Peyer's patch (tissue), 4 donors: ENCODE results near the gene DNAJC5G. TPM values are rescaled to one million over a fixed set of nuclear protein-coding genes. Genes with fewer than 3 reads are reported as not detected.
A peak's percentile ranks its signal among the peaks of the same experiment; 100 is the strongest.

Experiments
- DNase-seq, 3 donors: peaks; one replicate each; pipeline ENCODE4 v3.0.0-alpha.2; 2017 to 2019
- H3K27ac ChIP-seq, 4 donors: fragments of 200-600 bp; sonication (generic); one replicate each; pipeline ENCODE4 v1.5.1; 2016 to 2019
- H3K27me3 ChIP-seq, 2 donors: fragments of 200-600 bp; sonication (generic); one replicate each; pipeline ENCODE4 v1.5.1; 2019
- H3K36me3 ChIP-seq, 3 donors: fragments of 200-600 bp; sonication (generic); one replicate each; pipeline ENCODE4 v1.5.1; 2016 to 2019
- H3K4me1 ChIP-seq, 4 donors: fragments of 200-600 bp; sonication (generic); one replicate each; pipeline ENCODE4 v1.5.1; 2016 to 2019
- H3K4me3 ChIP-seq, 4 donors: fragments of 200-600 bp; sonication (generic); 1 replicate in 3 of 4; 2 replicates in 1 of 4; pipeline ENCODE4 v1.5.1; 2016 to 2019; ENCODE audit warnings: mild to moderate bottlenecking in 1 of 4
- H3K9me3 ChIP-seq, 4 donors: fragments of 200-600 bp; sonication (generic); one replicate each; pipeline ENCODE4 v1.5.1; 2016 to 2019; ENCODE audit warnings: mild to moderate bottlenecking in 1 of 4
- POLR2A ChIP-seq, 2 donors: fragments of 450-650 bp; IDR thresholded peaks; one replicate each; pipeline ENCODE4 v1.5.1; 2017; ENCODE audit warnings: antibody characterized with exemption in 2 of 2, mild to moderate bottlenecking in 2 of 2, moderate library complexity in 2 of 2
- total RNA-seq, 4 donors: library from RNA; depleted of rRNA; stranded (reverse); fragments of >200 nt; gene quantifications; one replicate each; pipeline ENCODE4 v1.1.0, GENCODE V29; 2016
- TF ChIP-seq, protein P1 (sequence below), 6 experiments: fragments of 450-650 bp in 4 of 6; fragments of 200-600 bp in 2 of 6; sonication (generic) in 1 of 6; IDR thresholded peaks; one replicate each; pipeline ENCODE4 v1.5.1; 2017 to 2019; ENCODE audit warnings: antibody characterized with exemption in 6 of 6, mild to moderate bottlenecking in 3 of 6, moderate library complexity in 1 of 6

The DNAJC5G gene
- total RNA-seq, 4 donors from 2014 or later = 4.3 TPM; not detected in 3

DNA sequence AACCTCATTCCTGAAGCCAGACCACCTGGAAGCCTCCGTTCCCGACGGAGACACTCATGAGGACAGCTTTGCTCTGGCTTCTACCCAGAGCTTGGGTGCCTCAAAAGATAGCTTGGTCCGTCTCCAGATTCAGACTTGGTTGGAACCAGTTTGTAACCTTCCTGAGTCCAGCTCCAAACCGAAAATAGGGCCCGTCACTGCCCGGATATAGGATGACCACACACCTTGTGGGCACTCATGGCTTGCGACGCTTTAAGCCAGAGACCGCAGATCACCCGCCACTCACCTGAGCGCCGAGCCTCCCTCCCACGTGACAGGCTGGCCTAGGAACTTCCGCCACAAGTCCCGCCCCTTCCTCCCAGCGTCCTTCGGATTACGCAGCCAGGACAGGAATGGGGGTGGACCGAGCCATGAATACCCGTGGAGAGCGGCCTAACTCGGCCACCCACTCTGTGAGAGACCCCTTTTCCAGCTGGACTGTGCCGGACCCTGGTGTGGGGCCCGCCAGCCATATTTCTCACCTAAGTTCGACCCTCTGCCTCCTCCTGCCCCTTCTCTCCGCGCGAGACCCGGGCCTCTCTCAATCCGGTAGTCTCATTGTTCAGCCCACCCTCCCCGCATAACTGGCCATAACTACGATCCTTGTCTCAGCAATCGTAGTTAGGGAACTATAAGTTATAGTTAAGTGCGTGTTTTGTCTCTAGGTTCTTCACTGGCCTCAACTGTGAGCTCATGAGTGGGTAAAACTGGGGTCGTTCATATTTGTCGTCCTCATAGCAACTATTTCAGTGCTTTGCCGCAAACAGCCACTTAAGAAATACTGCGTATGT is 47.7 kb downstream of the DNAJC5G start, which contains the start of gene MPV17:
MPV17 (minus strand) TSS at position 332 of the 830 bp plus-strand sequence. CDS start 580 bp downstream, outside the sequence.
- peak within 1 kb of the TSS; percentile 86 to 94 (median 90) for H3K27ac ChIP-seq
- H3K9me3 ChIP-seq = no peaks in the 10 kb centered on the region
- peak within 1 kb of the TSS; percentile 65 to 95 (median 78) for H3K4me3 ChIP-seq
- peak; percentile 92 to 96 (median 94) for DNase-seq
- H3K36me3 ChIP-seq = peaks cover 0 to 21% (median 0%) of the 10 kb centered on the region in 3 donors
- peaks cover 0 to 21% (median 6%) of the 10 kb centered on the region in 4 donors for H3K4me1 ChIP-seq
- TF ChIP-seq, protein P1, sequence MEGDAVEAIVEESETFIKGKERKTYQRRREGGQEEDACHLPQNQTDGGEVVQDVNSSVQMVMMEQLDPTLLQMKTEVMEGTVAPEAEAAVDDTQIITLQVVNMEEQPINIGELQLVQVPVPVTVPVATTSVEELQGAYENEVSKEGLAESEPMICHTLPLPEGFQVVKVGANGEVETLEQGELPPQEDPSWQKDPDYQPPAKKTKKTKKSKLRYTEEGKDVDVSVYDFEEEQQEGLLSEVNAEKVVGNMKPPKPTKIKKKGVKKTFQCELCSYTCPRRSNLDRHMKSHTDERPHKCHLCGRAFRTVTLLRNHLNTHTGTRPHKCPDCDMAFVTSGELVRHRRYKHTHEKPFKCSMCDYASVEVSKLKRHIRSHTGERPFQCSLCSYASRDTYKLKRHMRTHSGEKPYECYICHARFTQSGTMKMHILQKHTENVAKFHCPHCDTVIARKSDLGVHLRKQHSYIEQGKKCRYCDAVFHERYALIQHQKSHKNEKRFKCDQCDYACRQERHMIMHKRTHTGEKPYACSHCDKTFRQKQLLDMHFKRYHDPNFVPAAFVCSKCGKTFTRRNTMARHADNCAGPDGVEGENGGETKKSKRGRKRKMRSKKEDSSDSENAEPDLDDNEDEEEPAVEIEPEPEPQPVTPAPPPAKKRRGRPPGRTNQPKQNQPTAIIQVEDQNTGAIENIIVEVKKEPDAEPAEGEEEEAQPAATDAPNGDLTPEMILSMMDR (IDR thresholded peaks at IDR 0.05) = no peak
- peak; percentile 53 to 83 for TF ChIP-seq POLR2A (IDR thresholded peaks at IDR 0.05)
- no peaks in the 10 kb centered on the region for H3K27me3 ChIP-seq

DNA sequence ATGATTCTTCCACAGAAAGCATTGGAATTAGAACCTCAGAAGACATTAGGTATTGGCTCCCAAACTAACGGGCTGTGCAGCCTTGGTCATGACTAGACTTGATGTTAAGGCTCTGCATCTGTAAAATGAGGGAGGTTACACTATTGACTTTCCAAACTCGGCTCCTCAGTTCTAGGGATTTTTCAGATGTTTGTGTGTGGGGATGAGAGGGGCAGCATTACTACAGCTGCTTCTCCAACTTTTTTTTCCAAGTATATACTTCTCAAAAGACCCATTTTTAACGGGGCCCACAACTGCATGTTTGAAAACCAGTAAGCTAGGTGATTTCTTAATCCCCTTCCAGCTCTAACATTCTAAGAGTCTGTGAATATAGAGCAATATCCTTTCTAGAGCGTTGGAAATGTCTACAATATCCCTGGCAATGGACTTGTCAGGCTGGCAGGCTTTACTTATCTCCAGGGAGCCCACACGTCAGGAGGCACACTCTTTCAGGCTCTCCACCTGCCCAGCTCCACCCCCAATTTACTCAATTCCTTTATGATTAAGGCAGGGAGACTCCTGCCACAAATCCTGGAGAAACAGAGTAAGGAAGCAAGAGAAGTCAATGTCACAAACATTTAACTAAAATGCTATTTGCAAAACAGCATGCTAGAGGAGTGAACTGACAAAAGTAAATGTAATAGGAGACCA is 48.5 kb downstream of the DNAJC5G start:
- no peak for DNase-seq
- Histone ChIP-seq H3K4me3 (peak overlapping the region; percentile 65 to 95 (median 78)), H3K9me3 (no peaks in the 10 kb centered on the region), H3K27ac (peak overlapping the region; percentile 86 to 94 (median 90)), H3K27me3 (no peaks in the 10 kb centered on the region), H3K36me3 (peaks cover 0 to 29% (median 0%) of the 10 kb centered on the region in 3 donors), H3K4me1 (peaks cover 0 to 21% (median 6%) of the 10 kb centered on the region in 4 donors)
- TF ChIP-seq, protein P1 (IDR thresholded peaks at IDR 0.05) = no peak
- TF ChIP-seq POLR2A (IDR thresholded peaks at IDR 0.05) = no peak

DNA sequence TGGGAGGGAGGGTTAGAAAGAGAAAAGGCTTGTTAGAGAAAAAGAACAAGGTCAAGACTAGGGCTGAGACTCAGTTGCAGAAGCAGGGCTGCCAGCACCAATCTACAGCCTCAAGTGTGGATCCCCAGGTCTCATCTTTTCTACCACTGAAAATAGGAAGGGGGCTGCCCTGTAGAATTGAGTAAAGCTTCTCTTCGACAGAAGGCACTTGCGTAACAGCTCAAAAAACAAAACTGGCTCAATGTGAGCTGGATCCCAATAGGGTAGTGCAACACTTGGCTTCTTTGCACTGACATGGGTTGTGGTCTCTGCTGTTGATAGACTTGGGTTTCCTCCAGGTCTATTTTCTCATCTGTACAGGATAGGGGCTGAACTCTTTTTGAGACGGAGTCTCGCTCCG is 49.5 kb downstream of the DNAJC5G start:
- Histone ChIP-seq H3K4me1 (peaks cover 0 to 21% (median 6%) of the 10 kb centered on the region in 4 donors), H3K9me3 (no peaks in the 10 kb centered on the region), H3K27me3 (no peaks in the 10 kb centered on the region), H3K36me3 (peaks cover 0 to 38% (median 0%) of the 10 kb centered on the region in 3 donors), H3K4me3 (no peak overlapping the region), H3K27ac (no peak overlapping the region)
- no peak for DNase-seq
- no peak for TF ChIP-seq POLR2A (IDR thresholded peaks at IDR 0.05)
- TF ChIP-seq, protein P1 (IDR thresholded peaks at IDR 0.05) = no peak

Other genes starting within 250 kb of the DNAJC5G start
- gene TMEM214, start 242.5 kb upstream of the DNAJC5G start, total RNA-seq = 100 to 1,000 TPM in 1 of 4 donors, 10 to 100 TPM in 3; 50.1 to 121 (median 82.0) TPM
- 10 to 100 TPM in 3 of 4 donors, 1 to 10 TPM in 1; 7.5 to 18.2 (median 12.3) TPM for gene AGBL5, start 223.8 kb upstream of the DNAJC5G start, total RNA-seq
- gene OST4, start 203.8 kb upstream of the DNAJC5G start, total RNA-seq = 100 to 1,000 TPM; 136 to 329 (median 225) TPM
- 10 to 100 TPM in 2 of 4 donors, 1 to 10 TPM in 2; 7.9 to 32.2 (median 13.3) TPM for gene EMILIN1, start 196.8 kb upstream of the DNAJC5G start, total RNA-seq
- gene KHK, start 188.7 kb upstream of the DNAJC5G start, total RNA-seq = 100 to 1,000 TPM in 3 of 4 donors, 10 to 100 TPM in 1; 40.4 to 576 (median 435) TPM
- 1 to 10 TPM in 2 of 4 donors, not detected in 2; 2.5 to 5.6 TPM for gene CGREF1, start 156.3 kb upstream of the DNAJC5G start, total RNA-seq
- 1 to 10 TPM in 1 of 4 donors, not detected in 3; 2.8 TPM for gene ABHD1, start 151.6 kb upstream of the DNAJC5G start, total RNA-seq
- gene PREB, start 140.8 kb upstream of the DNAJC5G start, total RNA-seq = 100 to 1,000 TPM in 1 of 4 donors, 10 to 100 TPM in 3; 66.5 to 106 (median 69.4) TPM
- not detected for gene PRR30, start 136.0 kb upstream of the DNAJC5G start, total RNA-seq
- not detected for gene TCF23, start 126.4 kb upstream of the DNAJC5G start, total RNA-seq
- gene ATRAID, start 63.4 kb upstream of the DNAJC5G start, total RNA-seq = 100 to 1,000 TPM in 2 of 4 donors, 10 to 100 TPM in 2; 88.3 to 121 (median 101) TPM
- 10 to 100 TPM; 42.3 to 78.4 (median 65.8) TPM for gene SLC5A6, start 63.2 kb upstream of the DNAJC5G start, total RNA-seq
- 10 to 100 TPM; 21.2 to 42.9 (median 36.7) TPM for gene CAD, start 58.1 kb upstream of the DNAJC5G start, total RNA-seq
- under 1 TPM in 1 of 4 donors, not detected in 3; 0.35 TPM for gene SLC30A3, start 12.4 kb upstream of the DNAJC5G start, total RNA-seq
- gene TRIM54, start 7.0 kb downstream of the DNAJC5G start, total RNA-seq = under 1 TPM in 1 of 4 donors, not detected in 3; 0.54 TPM
- gene UCN, start 33.0 kb downstream of the DNAJC5G start, total RNA-seq = 1 to 10 TPM in 2 of 4 donors, not detected in 2; 2.3 to 5.2 TPM
- 10 to 100 TPM; 41.5 to 62.3 (median 51.6) TPM for gene MPV17, start 47.7 kb downstream of the DNAJC5G start, total RNA-seq
- gene GTF3C2, start 81.3 kb downstream of the DNAJC5G start, total RNA-seq = 100 to 1,000 TPM in 1 of 4 donors, 10 to 100 TPM in 3; 59.0 to 111 (median 74.6) TPM
- gene EIF2B4, start 94.9 kb downstream of the DNAJC5G start, total RNA-seq = 10 to 100 TPM; 19.8 to 47.0 (median 33.7) TPM
- gene SNX17, start 95.2 kb downstream of the DNAJC5G start, total RNA-seq = 10 to 100 TPM; 75.1 to 88.2 (median 77.1) TPM
- 10 to 100 TPM; 15.7 to 31.1 (median 24.7) TPM for gene ZNF513, start 105.3 kb downstream of the DNAJC5G start, total RNA-seq
- gene PPM1G, start 134.2 kb downstream of the DNAJC5G start, total RNA-seq = 10 to 100 TPM; 36.1 to 77.6 (median 45.5) TPM
- gene NRBP1, start 153.2 kb downstream of the DNAJC5G start, total RNA-seq = 10 to 100 TPM; 51.3 to 75.9 (median 63.6) TPM
- 100 to 1,000 TPM in 1 of 4 donors, 10 to 100 TPM in 2, 1 to 10 TPM in 1; 7.4 to 109 (median 73.9) TPM for gene KRTCAP3, start 166.9 kb downstream of the DNAJC5G start, total RNA-seq
- 10 to 100 TPM; 38.8 to 86.5 (median 65.3) TPM for gene IFT172, start 214.3 kb downstream of the DNAJC5G start, total RNA-seq
- gene FNDC4, start 219.8 kb downstream of the DNAJC5G start, total RNA-seq = 1 to 10 TPM in 2 of 4 donors, not detected in 2; 2.0 to 3.2 TPM
- gene GCKR, start 221.4 kb downstream of the DNAJC5G start, total RNA-seq = under 1 TPM in 2 of 4 donors, not detected in 2; 0.53 to 0.94 TPM